ENCODE data around the gene CDH26.

CDH26 gene

GRCh38 chr20:60000271-60001042 lies 42.2 kb downstream of the CDH26 start:
- TF ChIP-seq CTCF (IDR thresholded peaks at IDR 0.05; ENCODE audit: insufficient read depth, low read depth, low read length, missing control alignments), result no peak
- DNase-seq (ENCODE audit: low read depth), result no peak

GRCh38 chr20:60001108-60001507 lies 42.9 kb downstream of the CDH26 start:
- DNase-seq (ENCODE audit: low read depth), result no peak
- no peak for TF ChIP-seq CTCF (IDR thresholded peaks at IDR 0.05; ENCODE audit: insufficient read depth, low read depth, low read length, missing control alignments)
- no peak overlapping the region for H3K4me3 ChIP-seq (ENCODE audit: low read depth, low read length)

More at GRCh38 chr20:60000271-60001042, 42.2 kb downstream of the CDH26 start:
- no peak overlapping the region for H3K4me3 ChIP-seq (ENCODE audit: low read depth, low read length)

GRCh38 chr20:60003776-60004175 lies 45.6 kb downstream of the CDH26 start:
- no peak for DNase-seq (ENCODE audit: low read depth)
- TF ChIP-seq CTCF (IDR thresholded peaks at IDR 0.05; ENCODE audit: insufficient read depth, low read depth, low read length, missing control alignments), result no peak

GRCh38 chr20:60006261-60006660 lies 48.0 kb downstream of the CDH26 start:
- H3K4me3 ChIP-seq (ENCODE audit: low read depth, low read length), result no peak overlapping the region
- DNase-seq (ENCODE audit: low read depth), result no peak
- no peak for TF ChIP-seq CTCF (IDR thresholded peaks at IDR 0.05; ENCODE audit: insufficient read depth, low read depth, low read length, missing control alignments)

More at GRCh38 chr20:60003776-60004175, 45.6 kb downstream of the CDH26 start:
- H3K4me3 ChIP-seq (ENCODE audit: low read depth, low read length), result no peak overlapping the region

GRCh38 chr20:60007464-60007863 lies 49.2 kb downstream of the CDH26 start:
- no peak for DNase-seq (ENCODE audit: low read depth)
- H3K4me3 ChIP-seq (ENCODE audit: low read depth, low read length), result no peak overlapping the region
- no peak for TF ChIP-seq CTCF (IDR thresholded peaks at IDR 0.05; ENCODE audit: insufficient read depth, low read depth, low read length, missing control alignments)

- no peak for DNase-seq (ENCODE audit: low read depth)
- no peak for TF ChIP-seq CTCF (IDR thresholded peaks at IDR 0.05; ENCODE audit: insufficient read depth, low read depth, low read length, missing control alignments)
Measured at GRCh38 chr20:60008130-60008808, 50.0 kb downstream of the CDH26 start.

More at GRCh38 chr20:60008130-60008808, 50.0 kb downstream of the CDH26 start:
- H3K4me3 ChIP-seq (ENCODE audit: low read depth, low read length), result no peak overlapping the region

Data from GM12865 (cell line).